ENCODE measurements around the gene HRH2.

The HRH2 gene

GRCh38 chr5:175679411-175679810 lies 21.5 kb downstream of the HRH2 start:
- DNase-seq = no peak

DNA sequence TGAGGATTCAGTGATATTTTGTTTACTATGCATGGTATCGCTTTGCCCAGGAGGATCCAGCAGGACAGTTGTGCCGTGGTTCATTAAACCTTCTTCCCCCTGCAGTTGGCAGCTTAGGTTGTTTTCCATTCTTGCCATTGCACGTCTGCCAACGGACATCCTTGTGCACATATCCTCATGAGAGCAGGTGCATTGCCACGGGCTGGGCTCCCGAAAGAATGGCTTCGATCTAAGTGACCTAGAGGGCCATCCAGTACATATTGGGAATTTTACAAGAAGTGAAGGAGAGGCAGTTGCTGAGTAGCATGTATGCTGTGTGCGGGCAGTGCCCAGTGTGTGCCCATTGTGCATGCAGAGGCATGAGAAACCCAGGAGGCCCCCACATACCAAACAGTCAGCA lies 22.1 kb downstream of the HRH2 start:
- DNase-seq = no peak

- DNase-seq = no peak
Observed at GRCh38 chr5:175680463-175680862, 22.6 kb downstream of the HRH2 start.

- DNase-seq = no peak
Observed at GRCh38 chr5:175681045-175681967, 23.4 kb downstream of the HRH2 start.

DNA sequence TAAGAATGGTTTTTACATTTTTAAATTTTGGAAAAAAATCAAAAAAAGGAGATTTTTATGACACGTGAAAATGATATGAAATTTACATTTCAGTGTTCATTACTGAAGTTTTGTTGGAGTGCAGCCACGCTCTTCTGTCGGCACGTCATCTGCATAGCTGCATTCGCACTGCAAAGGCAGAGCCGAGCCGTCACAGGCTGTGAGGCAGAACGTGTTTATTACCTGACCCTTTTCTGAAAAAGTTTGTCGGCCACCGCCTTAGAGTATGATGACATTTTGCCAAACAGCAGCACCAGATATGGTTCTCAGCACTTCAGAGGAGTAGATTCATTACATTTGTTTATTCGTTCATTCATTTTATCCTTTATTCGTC lies 24.1 kb downstream of the HRH2 start:
- no peak for DNase-seq

DNA sequence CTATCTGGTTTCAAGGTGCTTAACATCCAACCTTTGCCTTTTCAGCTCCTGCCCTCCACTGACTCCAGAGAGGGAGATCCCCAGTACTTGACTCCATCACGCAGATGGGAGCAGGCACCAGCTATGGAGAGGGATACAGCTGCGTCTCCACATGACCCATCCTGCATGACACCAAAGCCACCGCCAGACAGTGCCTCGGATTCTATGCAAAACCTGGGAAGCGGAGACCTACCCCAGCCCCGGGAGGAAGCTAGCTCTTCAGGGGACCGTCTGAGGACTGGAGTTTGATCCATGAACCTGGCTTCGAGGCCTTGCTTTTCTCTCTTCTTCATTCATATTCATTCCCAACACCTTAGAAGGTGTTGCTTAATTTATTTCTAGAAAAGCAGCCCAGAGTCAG lies 24.8 kb downstream of the HRH2 start:
- DNase-seq = no peak

- no peak for DNase-seq
Observed at GRCh38 chr5:175683231-175683630, 25.4 kb downstream of the HRH2 start.

GRCh38 chr5:175683921-175684320 lies 26.1 kb downstream of the HRH2 start:
- DNase-seq = no peak

DNA sequence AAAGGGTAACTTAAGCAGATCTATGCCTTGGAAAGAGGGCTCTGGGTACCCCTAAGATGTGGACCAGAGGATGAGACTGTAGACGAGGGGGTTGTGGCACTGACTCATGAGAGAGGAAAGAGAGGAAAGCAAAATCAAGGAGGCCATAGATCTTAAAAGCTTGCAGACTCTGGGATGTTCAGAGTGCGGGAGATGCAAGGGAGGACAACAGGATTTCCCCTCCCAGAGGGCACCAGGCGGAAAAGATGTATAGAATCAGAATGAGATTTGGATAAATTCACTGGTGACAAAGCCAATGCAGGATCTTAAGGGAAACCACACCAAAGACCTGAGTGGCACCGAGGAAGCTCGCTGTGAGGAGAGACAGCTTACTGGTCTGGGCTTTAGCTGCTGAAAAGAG lies 27.1 kb downstream of the HRH2 start:
- DNase-seq = no peak

DNA sequence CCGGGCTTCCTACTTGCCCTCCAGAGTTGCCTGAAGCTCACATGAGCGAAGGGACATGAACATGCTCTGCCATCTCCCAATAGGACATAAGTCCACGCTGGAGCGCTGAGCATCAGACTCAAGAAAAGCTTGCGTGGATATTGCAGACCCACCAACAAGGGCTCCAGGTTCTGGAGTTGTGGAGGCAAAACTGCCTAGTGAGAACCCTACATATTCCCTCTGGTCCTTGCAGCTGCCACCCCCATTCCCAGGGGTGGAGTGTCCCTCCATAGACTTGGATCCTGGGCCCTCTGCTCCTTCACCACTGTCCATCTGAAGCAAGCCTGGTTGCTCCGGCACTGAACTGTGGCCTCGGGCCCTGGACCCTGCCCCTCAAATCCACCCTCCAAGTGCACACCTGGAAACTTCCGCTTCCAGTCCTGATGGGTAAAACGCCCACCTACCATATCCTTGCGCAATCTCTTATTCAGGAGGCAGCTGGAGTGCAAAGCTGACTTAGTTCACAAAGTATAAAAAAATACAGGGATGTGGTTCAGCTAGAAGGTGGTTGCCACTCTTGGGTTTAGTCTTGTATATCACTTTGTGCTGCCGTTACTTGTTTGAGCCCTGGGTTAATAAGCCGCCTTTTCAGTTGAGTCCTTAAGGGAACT lies 28.0 kb downstream of the HRH2 start:
- no peak for DNase-seq

DNA sequence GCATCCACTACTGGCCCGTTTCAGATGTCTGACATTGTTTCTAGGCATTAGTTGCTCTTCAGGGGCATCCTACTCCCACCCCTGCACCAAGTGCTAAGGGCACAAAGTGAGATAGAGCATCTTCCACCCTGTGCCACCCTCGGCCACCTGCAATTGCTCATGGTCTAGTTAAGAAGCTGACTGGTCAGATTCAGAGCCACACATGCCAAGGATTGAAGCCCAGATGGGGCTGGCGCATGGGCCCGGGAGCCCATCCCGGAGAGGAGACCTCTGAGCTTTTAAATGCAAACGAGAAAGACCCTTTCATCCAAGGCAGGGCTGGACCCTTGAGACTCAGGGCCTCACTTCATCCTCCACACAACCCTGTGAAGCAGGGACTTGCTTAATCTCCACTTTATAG lies 28.5 kb downstream of the HRH2 start:
- no peak for DNase-seq

DNA sequence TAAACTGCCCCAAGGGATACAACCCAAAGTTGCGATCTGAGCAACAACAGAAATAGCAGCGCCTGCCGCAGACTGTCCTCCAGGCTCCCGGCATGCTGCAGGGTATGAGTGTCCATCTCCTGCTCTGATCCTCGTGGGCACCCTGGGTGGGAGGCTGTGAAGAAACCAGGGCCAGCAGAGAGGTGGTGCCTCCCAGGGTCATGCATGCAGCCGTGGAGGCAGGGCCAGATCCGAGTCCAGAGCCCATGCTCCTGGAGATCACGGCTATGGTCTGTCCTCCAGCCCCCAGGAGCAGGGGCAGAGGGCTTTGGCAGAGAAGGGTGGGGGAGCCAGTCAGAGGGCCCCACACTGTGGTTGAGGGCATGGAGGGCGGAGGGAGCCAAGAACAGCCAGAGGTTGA lies 29.0 kb downstream of the HRH2 start:
- DNase-seq = no peak

DNA sequence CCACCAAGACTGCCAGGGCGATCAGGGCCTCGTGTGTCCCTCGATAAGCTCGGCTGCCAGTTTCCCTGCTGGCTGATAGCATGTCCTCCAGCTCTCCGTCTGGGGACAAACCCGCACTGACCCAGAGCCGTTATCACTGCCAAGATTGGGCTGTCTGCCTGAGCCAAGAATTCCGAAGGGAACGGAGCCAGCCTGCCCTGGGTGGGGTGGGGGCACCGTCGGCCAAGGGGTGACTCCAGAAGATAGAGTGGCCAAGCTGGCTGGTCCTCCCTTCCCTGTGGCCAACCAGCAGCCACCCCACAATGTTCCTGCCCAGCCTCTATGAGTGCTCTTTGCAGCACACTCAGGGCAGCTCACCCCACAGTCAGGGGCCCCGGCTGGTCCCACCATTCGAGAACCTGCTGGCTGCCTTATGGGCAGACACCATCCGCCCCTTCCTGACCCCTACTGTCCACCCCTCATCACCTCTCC lies 29.4 kb downstream of the HRH2 start:
- DNase-seq = no peak

GRCh38 chr5:175688352-175689146 lies 30.7 kb downstream of the HRH2 start:
- no peak for DNase-seq

- no peak for DNase-seq
Observed at GRCh38 chr5:175689147-175689991, 31.5 kb downstream of the HRH2 start.

- DNase-seq = no peak
Observed at GRCh38 chr5:175690025-175690424, 32.2 kb downstream of the HRH2 start.

- DNase-seq = no peak
Observed at GRCh38 chr5:175690586-175690985, 32.7 kb downstream of the HRH2 start.

DNA sequence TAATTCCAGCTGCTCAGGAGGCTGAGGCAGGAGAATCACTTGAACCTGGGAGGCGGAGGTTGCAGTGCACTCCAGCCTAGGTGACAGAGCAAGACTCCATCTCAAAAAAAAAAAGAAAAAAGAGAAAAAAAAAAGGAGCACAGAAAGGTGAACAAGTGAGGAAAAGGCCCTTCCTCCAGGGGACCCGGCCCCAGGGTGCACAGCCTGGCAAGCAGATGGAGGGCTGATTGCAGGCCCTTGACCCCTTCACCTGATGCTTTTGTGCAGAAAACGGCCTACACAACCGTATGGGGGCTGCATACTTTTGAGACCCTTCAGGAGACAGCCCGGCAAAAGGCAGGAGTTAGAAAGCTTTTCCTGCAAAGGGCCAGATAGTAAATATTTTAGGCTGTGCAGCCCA lies 33.9 kb downstream of the HRH2 start:
- no peak for DNase-seq

DNA sequence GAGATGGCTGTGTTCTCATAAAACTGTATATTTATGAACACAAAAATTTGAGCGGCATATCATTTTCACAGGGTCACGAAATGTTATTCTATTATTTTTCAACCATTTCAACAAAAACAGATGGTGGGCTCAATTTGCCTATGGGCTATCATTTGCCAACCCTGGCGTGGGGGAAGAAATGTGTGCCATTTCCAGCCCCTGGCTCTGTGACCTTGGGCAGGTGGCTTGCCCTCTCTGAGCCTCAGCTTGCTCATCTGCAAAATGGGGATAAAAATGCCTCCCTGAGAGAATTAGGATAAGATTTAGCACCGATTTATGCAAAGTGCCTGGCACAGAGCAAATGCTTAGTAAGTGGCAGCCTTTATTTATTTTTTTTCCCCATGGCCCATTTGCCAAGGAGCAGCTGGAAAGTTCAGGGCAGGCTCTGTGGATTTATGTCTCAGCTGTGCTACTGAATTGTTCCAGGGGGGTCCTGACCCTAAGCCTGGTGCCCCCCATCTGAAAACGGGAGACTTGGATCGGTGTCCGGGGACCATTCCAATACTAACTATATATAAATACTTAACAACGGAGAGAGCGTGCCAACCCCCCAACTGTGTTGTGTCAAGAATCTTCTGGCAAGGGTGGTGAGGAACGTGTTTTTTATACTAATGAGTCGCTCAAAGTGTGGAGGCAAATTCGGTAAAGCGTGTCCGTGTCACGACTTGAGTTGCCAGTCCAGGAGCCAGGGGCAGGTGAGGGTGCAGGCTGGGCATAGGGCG lies 34.5 kb downstream of the HRH2 start:
- no peak for DNase-seq

DNA sequence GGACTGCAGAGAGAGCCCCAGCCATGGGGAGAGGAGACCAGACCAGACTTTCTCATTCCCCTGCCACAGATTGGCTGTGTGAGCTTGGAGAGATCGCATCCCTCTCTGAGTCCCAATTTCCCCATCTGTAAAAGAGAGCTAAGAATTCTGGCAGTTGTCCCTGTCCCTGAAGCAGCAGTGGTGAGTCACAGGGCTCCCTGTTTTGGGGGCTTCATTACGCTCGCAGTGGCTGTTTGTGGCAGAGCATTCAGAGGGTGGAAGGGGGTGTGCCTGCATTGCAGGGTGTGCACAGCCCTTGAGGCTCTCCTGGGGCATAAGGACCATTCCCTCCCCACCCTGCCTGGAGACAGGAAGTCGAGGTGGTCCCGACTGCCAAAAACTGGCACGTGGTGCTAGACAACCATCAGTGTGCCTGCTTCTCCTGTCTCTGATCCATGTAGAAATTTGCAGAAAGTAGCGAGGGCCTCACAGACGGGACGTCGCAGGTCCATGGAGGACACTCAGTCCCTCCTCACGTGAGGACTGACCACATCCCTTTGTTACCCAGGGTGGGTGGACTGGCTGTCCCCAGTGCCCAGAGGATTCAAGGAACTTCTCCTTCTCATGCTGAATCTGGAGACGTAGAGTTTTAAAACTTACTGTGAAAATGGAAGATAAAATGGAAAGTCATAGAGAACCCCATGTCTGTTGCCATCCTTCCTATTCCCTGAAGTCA lies 35.3 kb downstream of the HRH2 start:
- DNase-seq = no peak

- DNase-seq = no peak
Observed at GRCh38 chr5:175693741-175694140, 35.9 kb downstream of the HRH2 start.

All from KG1 (cell line).